ENCODE measurements around the gene PRG3.

DNA sequence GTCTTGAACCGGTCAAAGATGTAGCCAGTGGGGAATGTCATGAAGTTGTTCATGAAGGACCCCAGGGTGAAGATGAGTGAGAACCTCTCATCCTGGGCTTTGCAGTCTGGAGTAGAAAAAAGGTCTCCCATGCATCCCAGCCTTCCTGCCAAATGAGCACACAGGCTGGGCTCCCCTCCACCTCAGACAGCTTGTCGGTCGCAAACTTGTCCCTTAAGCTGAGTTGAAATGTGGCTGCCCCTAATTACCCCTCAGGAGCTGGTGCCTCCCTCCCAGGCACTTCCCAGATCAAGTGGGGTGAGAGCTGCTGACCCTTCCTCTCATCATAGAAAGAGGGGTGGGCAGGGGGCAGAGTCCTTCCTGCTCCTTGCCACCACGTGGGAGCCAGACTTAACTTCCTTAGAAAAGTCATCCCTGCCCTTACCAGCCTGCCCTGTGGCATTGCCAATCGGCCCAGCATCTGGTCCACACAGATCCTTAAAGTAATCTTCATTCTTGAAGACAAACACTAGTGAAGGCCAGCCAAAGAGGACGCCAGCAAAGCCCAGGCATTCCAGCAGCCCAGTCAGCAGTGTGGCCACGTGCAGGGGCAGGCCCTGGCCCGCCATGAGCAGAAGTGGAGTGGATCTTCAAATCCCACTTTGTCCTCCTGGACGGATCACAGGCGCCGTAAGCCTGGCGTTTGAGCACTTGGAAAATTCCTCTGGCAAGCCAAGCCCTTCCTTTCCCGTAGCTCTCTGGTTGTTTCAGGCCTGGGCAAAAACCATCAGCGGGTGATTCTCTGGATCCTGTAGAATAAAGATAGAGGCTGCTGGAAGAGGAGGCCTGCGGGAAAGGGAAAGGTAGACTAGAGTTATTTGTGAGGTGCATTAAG lies 44.9 kb upstream of the PRG3 start:
- TF ChIP-seq, protein P1, sequence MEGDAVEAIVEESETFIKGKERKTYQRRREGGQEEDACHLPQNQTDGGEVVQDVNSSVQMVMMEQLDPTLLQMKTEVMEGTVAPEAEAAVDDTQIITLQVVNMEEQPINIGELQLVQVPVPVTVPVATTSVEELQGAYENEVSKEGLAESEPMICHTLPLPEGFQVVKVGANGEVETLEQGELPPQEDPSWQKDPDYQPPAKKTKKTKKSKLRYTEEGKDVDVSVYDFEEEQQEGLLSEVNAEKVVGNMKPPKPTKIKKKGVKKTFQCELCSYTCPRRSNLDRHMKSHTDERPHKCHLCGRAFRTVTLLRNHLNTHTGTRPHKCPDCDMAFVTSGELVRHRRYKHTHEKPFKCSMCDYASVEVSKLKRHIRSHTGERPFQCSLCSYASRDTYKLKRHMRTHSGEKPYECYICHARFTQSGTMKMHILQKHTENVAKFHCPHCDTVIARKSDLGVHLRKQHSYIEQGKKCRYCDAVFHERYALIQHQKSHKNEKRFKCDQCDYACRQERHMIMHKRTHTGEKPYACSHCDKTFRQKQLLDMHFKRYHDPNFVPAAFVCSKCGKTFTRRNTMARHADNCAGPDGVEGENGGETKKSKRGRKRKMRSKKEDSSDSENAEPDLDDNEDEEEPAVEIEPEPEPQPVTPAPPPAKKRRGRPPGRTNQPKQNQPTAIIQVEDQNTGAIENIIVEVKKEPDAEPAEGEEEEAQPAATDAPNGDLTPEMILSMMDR (IDR thresholded peaks at IDR 0.05; ENCODE audit: poor library complexity) = no peak
- TF ChIP-seq EZH2phosphoT487 (IDR thresholded peaks at IDR 0.05; ENCODE audit: low read depth, severe bottlenecking, unreplicated experiment) = no peak
- TF ChIP-seq EZH2 (IDR thresholded peaks at IDR 0.05; ENCODE audit: borderline replicate concordance) = no peak

All from hepatocyte (in vitro differentiated cells).